IMR-90 (cell line): Measurements from ENCODE around the gene ARSB.

Experiments used
- POLR2A ChIP-seq: IDR thresholded peaks from 2 replicates; pipeline ENCODE4 v1.6.1; 2012; ENCODE audit warnings: mild to moderate bottlenecking, low read depth, low read length
- RCOR1 ChIP-seq: IDR thresholded peaks from 2 replicates; pipeline ENCODE4 v1.6.1; 2012; ENCODE audit warnings: mild to moderate bottlenecking, low read length, improper control_type of control experiment; ENCODE audit not compliant: insufficient replicate concordance
- TF ChIP-seq, protein P1 (sequence below): conservative IDR thresholded peaks from 2 replicates; pipeline ENCODE4 v1.5.1; 2012; ENCODE audit warnings: mild to moderate bottlenecking, low read depth, low read length, improper control_type of control experiment
- TF ChIP-seq, protein P2 (sequence below): fragments of 150-350 bp; IDR thresholded peaks from 2 replicates; pipeline ENCODE4 v1.6.1; 2017; ENCODE audit warnings: mild to moderate bottlenecking, antibody characterized with exemption, low read length, low read depth

DNA sequence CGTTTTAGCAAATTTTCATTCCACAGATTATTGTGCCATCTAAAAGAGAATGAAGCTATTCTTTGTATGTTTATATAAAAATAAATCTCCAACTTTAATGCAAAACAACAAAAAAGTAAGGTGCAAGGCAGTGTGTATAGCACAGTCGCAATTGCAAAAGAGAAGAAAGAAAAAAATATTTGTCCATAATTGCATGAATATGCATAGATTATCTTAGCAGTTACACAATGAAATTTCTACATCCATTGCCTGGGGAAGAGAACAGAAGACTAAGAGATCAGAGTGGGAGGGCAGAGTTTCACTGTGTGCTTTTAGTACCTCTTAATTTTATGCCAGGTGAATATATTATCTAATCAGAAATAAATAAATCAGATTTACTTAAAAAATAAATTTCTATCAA, 250.2 kb downstream of the ARSB start:
- TF ChIP-seq, protein P1, sequence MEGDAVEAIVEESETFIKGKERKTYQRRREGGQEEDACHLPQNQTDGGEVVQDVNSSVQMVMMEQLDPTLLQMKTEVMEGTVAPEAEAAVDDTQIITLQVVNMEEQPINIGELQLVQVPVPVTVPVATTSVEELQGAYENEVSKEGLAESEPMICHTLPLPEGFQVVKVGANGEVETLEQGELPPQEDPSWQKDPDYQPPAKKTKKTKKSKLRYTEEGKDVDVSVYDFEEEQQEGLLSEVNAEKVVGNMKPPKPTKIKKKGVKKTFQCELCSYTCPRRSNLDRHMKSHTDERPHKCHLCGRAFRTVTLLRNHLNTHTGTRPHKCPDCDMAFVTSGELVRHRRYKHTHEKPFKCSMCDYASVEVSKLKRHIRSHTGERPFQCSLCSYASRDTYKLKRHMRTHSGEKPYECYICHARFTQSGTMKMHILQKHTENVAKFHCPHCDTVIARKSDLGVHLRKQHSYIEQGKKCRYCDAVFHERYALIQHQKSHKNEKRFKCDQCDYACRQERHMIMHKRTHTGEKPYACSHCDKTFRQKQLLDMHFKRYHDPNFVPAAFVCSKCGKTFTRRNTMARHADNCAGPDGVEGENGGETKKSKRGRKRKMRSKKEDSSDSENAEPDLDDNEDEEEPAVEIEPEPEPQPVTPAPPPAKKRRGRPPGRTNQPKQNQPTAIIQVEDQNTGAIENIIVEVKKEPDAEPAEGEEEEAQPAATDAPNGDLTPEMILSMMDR, result no peak
- TF ChIP-seq, protein P2, sequence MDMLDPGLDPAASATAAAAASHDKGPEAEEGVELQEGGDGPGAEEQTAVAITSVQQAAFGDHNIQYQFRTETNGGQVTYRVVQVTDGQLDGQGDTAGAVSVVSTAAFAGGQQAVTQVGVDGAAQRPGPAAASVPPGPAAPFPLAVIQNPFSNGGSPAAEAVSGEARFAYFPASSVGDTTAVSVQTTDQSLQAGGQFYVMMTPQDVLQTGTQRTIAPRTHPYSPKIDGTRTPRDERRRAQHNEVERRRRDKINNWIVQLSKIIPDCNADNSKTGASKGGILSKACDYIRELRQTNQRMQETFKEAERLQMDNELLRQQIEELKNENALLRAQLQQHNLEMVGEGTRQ, result no peak
- no peak for TF ChIP-seq RCOR1
- no peak for TF ChIP-seq POLR2A
